ENCODE data around the gene RGS1.

DNA sequence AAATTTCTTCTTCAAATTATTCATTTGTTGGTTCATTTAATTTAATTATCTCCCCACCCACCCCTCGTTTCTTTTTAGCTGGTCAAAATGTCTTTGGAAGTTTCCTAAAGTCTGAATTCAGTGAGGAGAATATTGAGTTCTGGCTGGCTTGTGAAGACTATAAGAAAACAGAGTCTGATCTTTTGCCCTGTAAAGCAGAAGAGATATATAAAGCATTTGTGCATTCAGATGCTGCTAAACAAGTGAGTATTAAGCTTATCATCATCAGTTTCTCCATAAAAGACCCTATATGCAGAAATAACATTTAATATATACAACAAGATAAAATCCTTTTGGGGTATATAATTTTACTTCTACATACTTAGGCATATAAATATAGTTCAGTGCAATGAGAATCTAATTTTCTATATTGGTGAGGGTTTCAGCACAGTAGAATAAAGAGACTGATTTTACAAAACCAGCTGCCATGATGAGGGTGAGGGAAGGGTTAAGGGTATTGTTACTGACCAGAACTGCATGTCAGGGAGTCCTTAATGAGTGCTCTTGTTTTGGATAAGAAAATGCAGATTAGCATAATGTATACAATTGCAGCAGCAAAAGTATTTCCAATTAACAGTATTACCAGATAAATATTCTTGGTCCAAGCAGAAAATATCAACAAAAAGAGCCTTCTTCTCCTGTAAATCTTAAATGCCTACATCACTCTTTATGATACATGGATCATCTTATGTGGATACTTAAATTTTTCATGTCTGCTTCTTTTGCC is 2.8 kb downstream of the RGS1 start:
- TF ChIP-seq POLR2A (IDR thresholded peaks at IDR 0.05; ENCODE audit: low read depth, low read length) (peak; percentile 75), POLR2AphosphoS5 (IDR thresholded peaks at IDR 0.05; ENCODE audit: low read depth, low read length) (peak; percentile 78)
